C4-2B (cell line): ENCODE measurements around the gene CAMK1D.

Source experiments
- H3K27ac ChIP-seq: fragments of 450-650 bp; 2 replicates; pipeline ENCODE4 v1.5.1; 2017
- CTCF ChIP-seq: fragments of 450-650 bp; conservative IDR thresholded peaks from 2 replicates; pipeline ENCODE4 v1.5.1; 2017; ENCODE audit warnings: mild to moderate bottlenecking
- ZFX ChIP-seq: fragments of 450-650 bp; IDR thresholded peaks from 2 replicates; pipeline ENCODE4 v1.6.1; 2017

Gene CAMK1D

GRCh38 chr10:12509016-12509793 lies 159.9 kb downstream of the CAMK1D start:
- TF ChIP-seq CTCF = no peak
- no peak for TF ChIP-seq ZFX
- H3K27ac ChIP-seq = no peak overlapping the region

GRCh38 chr10:12509794-12510100 lies 160.4 kb downstream of the CAMK1D start:
- TF ChIP-seq CTCF = no peak

GRCh38 chr10:12510501-12510941 lies 161.2 kb downstream of the CAMK1D start:
- TF ChIP-seq CTCF (no peak), ZFX (no peak)
- H3K27ac ChIP-seq = no peak overlapping the region

More at GRCh38 chr10:12509794-12510100, 160.4 kb downstream of the CAMK1D start:
- H3K27ac ChIP-seq = no peak overlapping the region

- TF ChIP-seq ZFX = no peak
- no peak for TF ChIP-seq CTCF
- H3K27ac ChIP-seq = no peak overlapping the region
These were observed 161.6 kb downstream of the CAMK1D start for GRCh38 chr10:12510984-12511383.

GRCh38 chr10:12511651-12512050 lies 162.3 kb downstream of the CAMK1D start:
- H3K27ac ChIP-seq = no peak overlapping the region
- TF ChIP-seq CTCF (no peak), ZFX (no peak)

GRCh38 chr10:12512332-12513002 lies 163.1 kb downstream of the CAMK1D start:
- H3K27ac ChIP-seq = no peak overlapping the region
- TF ChIP-seq CTCF (no peak), ZFX (no peak)

- TF ChIP-seq CTCF (no peak), ZFX (no peak)
- H3K27ac ChIP-seq = no peak overlapping the region
These were observed 163.6 kb downstream of the CAMK1D start for GRCh38 chr10:12513003-12513365.
